Endodermal cell (in vitro differentiated cells): ENCODE measurements around the gene RNF183. TPM values are rescaled to one million over a fixed set of nuclear protein-coding genes. Genes with fewer than 3 reads are reported as not detected.
"Not testable (repeated sequence)": the region's sequence is repeated elsewhere in the genome, so short reads cannot be mapped to it uniquely, and the experiment has no call there.

Source experiments
- DNase-seq: peaks from one replicate; pipeline ENCODE4 v3.0.0-alpha.2; 2017
- H3K27ac ChIP-seq: 2 replicates; pipeline ENCODE4 v1.5.1; 2013; ENCODE audit warnings: mild to moderate bottlenecking, low read depth, low read length, moderate library complexity
- H3K27me3 ChIP-seq: 2 replicates; pipeline ENCODE4 v1.6.1; 2013; ENCODE audit warnings: mild to moderate bottlenecking, low read length, moderate library complexity; ENCODE audit not compliant: insufficient read depth, control insufficient read depth, poor library complexity, severe bottlenecking
- H3K36me3 ChIP-seq: 2 replicates; pipeline ENCODE4 v1.7.0; 2013; ENCODE audit warnings: mild to moderate bottlenecking, low read length, moderate library complexity; ENCODE audit not compliant: control insufficient read depth, insufficient read depth
- H3K4me1 ChIP-seq: one replicate; pipeline ENCODE4 v1.7.0; 2013; ENCODE audit warnings: low read length; ENCODE audit not compliant: control insufficient read depth, insufficient read depth
- H3K4me3 ChIP-seq: 2 replicates; pipeline ENCODE4 v1.5.1; 2013; ENCODE audit warnings: mild to moderate bottlenecking, low read length, moderate library complexity
- H3K9ac ChIP-seq: 2 replicates; pipeline ENCODE4 v1.6.1; 2013; ENCODE audit warnings: mild to moderate bottlenecking, low read length, moderate library complexity; ENCODE audit not compliant: poor library complexity, severe bottlenecking; ENCODE audit errors: extremely low read depth
- H3K9me3 ChIP-seq: 2 replicates; pipeline ENCODE4 v1.6.1; 2013; ENCODE audit warnings: mild to moderate bottlenecking, low read length, moderate library complexity; ENCODE audit not compliant: control insufficient read depth
- H3K27ac Mint-ChIP-seq: 2 replicates; pipeline ENCODE4 v1.8.0; 2020; ENCODE audit warnings: mixed read lengths
- H3K27me3 Mint-ChIP-seq: 2 replicates; pipeline ENCODE4 v1.8.0; 2021; ENCODE audit warnings: mild to moderate bottlenecking, mixed read lengths; ENCODE audit not compliant: insufficient read depth
- H3K36me3 Mint-ChIP-seq: 2 replicates; pipeline ENCODE4 v1.8.0; 2020; ENCODE audit warnings: low read depth, mixed read lengths
- H3K4me1 Mint-ChIP-seq: 2 replicates; pipeline ENCODE4 v1.8.0; 2020; ENCODE audit warnings: mixed read lengths
- H3K4me3 Mint-ChIP-seq: 2 replicates; pipeline ENCODE4 v1.8.0; 2020; ENCODE audit warnings: mild to moderate bottlenecking, moderate library complexity, mixed read lengths
- H3K9me3 Mint-ChIP-seq: 2 replicates; pipeline ENCODE4 v1.8.0; 2020; ENCODE audit warnings: mild to moderate bottlenecking, mixed read lengths
- CTCF ChIP-seq: fragments of 200-600 bp; sonication (generic); conservative IDR thresholded peaks from 2 replicates; pipeline ENCODE4 v1.5.0; 2021; ENCODE audit warnings: antibody characterized with exemption, mild to moderate bottlenecking
- WGBS, 2 experiments: methylation state at CpG; one replicate each; pipeline versions ENCODE4 v1.1.5 to v1.1.7; 2013; ENCODE audit warnings: missing lambda C conversion rate in 2 of 2, mixed read lengths in 1 of 2; ENCODE audit not compliant: insufficient coverage in 1 of 2, insufficient read length in 1 of 2; 5-methylcytosine and 5-hydroxymethylcytosine counted together
- total RNA-seq, 2 donors: library from RNA; stranded (reverse); fragmentation: NEBNext Ultra II Directional in 1 of 2; extraction: Animal tissue kit (Norgen Biotek cat#: 25700) in 1 of 2; gene quantifications; 2 replicates in 1 of 2; 3 replicates in 1 of 2; pipeline ENCODE4 v1.2.1, GENCODE V29; 2021

RNF183 gene
- total RNA-seq, 2 donors from 2014 or later: 0.48 to 0.97 TPM

GRCh38 chr9:113296796-113297558, 6.2 kb downstream of the RNF183 start:
- peaks cover 22% of the 10 kb centered on the region for H3K36me3 ChIP-seq
- no peaks in the 10 kb centered on the region for H3K27me3 Mint-ChIP-seq
- no peak overlapping the region for H3K27ac ChIP-seq
- no peak overlapping the region for H3K4me3 ChIP-seq
- no peaks in the 10 kb centered on the region for H3K9me3 ChIP-seq
- peaks cover 15% of the 10 kb centered on the region for H3K36me3 Mint-ChIP-seq
- no peaks in the 10 kb centered on the region for H3K27me3 ChIP-seq
- no peaks in the 10 kb centered on the region for H3K4me1 Mint-ChIP-seq
- no peaks in the 10 kb centered on the region for H3K4me1 ChIP-seq
- no peaks in the 10 kb centered on the region for H3K9me3 Mint-ChIP-seq
- WGBS, 2 experiments: 90 to 94% methylated on average over 8 of the region's 9 CpGs
- H3K9ac ChIP-seq: no peak overlapping the region
- DNase-seq: no peak
- H3K4me3 Mint-ChIP-seq: no peak overlapping the region
- no peak overlapping the region for H3K27ac Mint-ChIP-seq
- TF ChIP-seq CTCF: no peak

GRCh38 chr9:113296247-113296646, 6.9 kb downstream of the RNF183 start:
- H3K36me3 ChIP-seq: peaks cover 29% of the 10 kb centered on the region
- H3K4me1 ChIP-seq, H3K4me3 Mint-ChIP-seq, H3K9me3 Mint-ChIP-seq, DNase-seq, H3K27me3 Mint-ChIP-seq, H3K4me1 Mint-ChIP-seq, H3K4me3 ChIP-seq, H3K27ac Mint-ChIP-seq, H3K27ac ChIP-seq, H3K9ac ChIP-seq, H3K9me3 ChIP-seq, H3K27me3 ChIP-seq: not testable (repeated sequence)
- WGBS, 2 experiments: 88 to 95% methylated on average over 7 of the region's 8 CpGs
- H3K36me3 Mint-ChIP-seq: peaks cover 23% of the 10 kb centered on the region

- no peak overlapping the region for H3K9ac ChIP-seq
- no peaks in the 10 kb centered on the region for H3K4me1 Mint-ChIP-seq
- no peaks in the 10 kb centered on the region for H3K27me3 ChIP-seq
- H3K9me3 Mint-ChIP-seq: no peaks in the 10 kb centered on the region
- no peak overlapping the region for H3K4me3 ChIP-seq
- H3K4me1 ChIP-seq: no peaks in the 10 kb centered on the region
- peaks cover 57% of the 10 kb centered on the region for H3K36me3 ChIP-seq
- no peak overlapping the region for H3K4me3 Mint-ChIP-seq
- no peak for TF ChIP-seq CTCF
- H3K9me3 ChIP-seq: no peaks in the 10 kb centered on the region
- no peak overlapping the region for H3K27ac ChIP-seq
- no peak overlapping the region for H3K27ac Mint-ChIP-seq
- no peaks in the 10 kb centered on the region for H3K27me3 Mint-ChIP-seq
- DNase-seq: no peak
- peaks cover 48% of the 10 kb centered on the region for H3K36me3 Mint-ChIP-seq
- 92 to 95% methylated on average over 7 of the region's 7 CpGs for WGBS, 2 experiments
Measured at GRCh38 chr9:113293285-113293878, 9.8 kb downstream of the RNF183 start.
